H1 (cell line): ENCODE measurements around the gene AGTR1. TPM values are rescaled to one million over a fixed set of nuclear protein-coding genes. Genes with fewer than 3 reads are reported as not detected.

Source experiments
- CTCF ChIA-PET: fragments of 300-600 bp; sonication (Branson Sonifier 250); formaldehyde crosslinking; loops from one replicate; lab custom pipeline; 2021; ENCODE audit not compliant: partially characterized antibody; lab: Charles Lee
- POLR2A ChIA-PET: fragments of 300-600 bp; sonication (Branson Sonifier 250); formaldehyde crosslinking; loops from one replicate; lab custom pipeline; 2021; ENCODE audit warnings: inconsistent platforms; ENCODE audit not compliant: partially characterized antibody; lab: Charles Lee
- DNase-seq, 2 experiments: peaks; one replicate each; pipeline versions ENCODE4 v3.0.0 to v3.0.0-alpha.2; 2010 to 2022; ENCODE audit warnings: low spot score in 2 of 2, low read depth in 1 of 2, mixed read lengths in 1 of 2
- FAIRE-seq: peaks from 2 replicates; lab custom pipeline; 2011; peaks lifted over from hg19 to GRCh38; lab: Jason Lieb, UNC
- H2AFZ ChIP-seq: 2 replicates; pipeline ENCODE4 v1.8.1; 2012; ENCODE audit warnings: low read length, inconsistent platforms
- H2AK5ac ChIP-seq: 2 replicates; pipeline ENCODE4 v1.6.1; 2013; ENCODE audit warnings: low read depth, low read length
- H2BK120ac ChIP-seq: replicated peaks from 2 replicates; pipeline ENCODE3; 2013; ENCODE audit warnings: low read depth, low read length, inconsistent platforms
- H2BK12ac ChIP-seq: 2 replicates; pipeline ENCODE4 v1.6.1; 2013; ENCODE audit warnings: low read depth, low read length
- H2BK15ac ChIP-seq: 2 replicates; pipeline ENCODE4 v1.6.1; 2013; ENCODE audit warnings: low read length
- H2BK20ac ChIP-seq: 2 replicates; pipeline ENCODE4 v1.6.1; 2013; ENCODE audit warnings: low read length
- H2BK5ac ChIP-seq: 2 replicates; pipeline ENCODE4 v1.6.1; 2013; ENCODE audit warnings: low read depth, low read length
- H3K14ac ChIP-seq: 2 replicates; pipeline ENCODE4 v1.6.1; 2013; ENCODE audit warnings: inconsistent platforms; ENCODE audit not compliant: insufficient read length
- H3K18ac ChIP-seq: 2 replicates; pipeline ENCODE4 v1.6.1; 2013; ENCODE audit warnings: low read length; ENCODE audit errors: extremely low read depth
- H3K23ac ChIP-seq: 2 replicates; pipeline ENCODE4 v1.6.1; 2013; ENCODE audit warnings: inconsistent platforms; ENCODE audit not compliant: insufficient read length
- H3K23me2 ChIP-seq: 2 replicates; pipeline ENCODE4 v1.6.1; 2013; ENCODE audit warnings: low read depth, low read length
- H3K27ac ChIP-seq: 2 replicates; pipeline ENCODE4 v1.6.1; 2011; ENCODE audit warnings: low read depth, low read length, inconsistent platforms
- H3K27me3 ChIP-seq, 4 experiments: replicated peaks in 1 of 4; 1 replicate in 1 of 4; 2 replicates in 3 of 4; pipeline versions ENCODE4 v1.6.1 to v1.8.1; 2011 to 2013; ENCODE audit warnings: low read length in 3 of 4, mild to moderate bottlenecking in 3 of 4, inconsistent platforms in 2 of 4, mixed read lengths in 2 of 4, moderate library complexity in 1 of 4; ENCODE audit not compliant: control insufficient read depth in 3 of 4, insufficient read depth in 3 of 4; ENCODE audit errors: extremely low read depth in 1 of 4
- H3K36me3 ChIP-seq, 4 experiments: 2 replicates each; pipeline versions ENCODE4 v1.6.1 to v1.8.1; 2011 to 2013; ENCODE audit warnings: mild to moderate bottlenecking in 4 of 4, low read length in 3 of 4, moderate library complexity in 2 of 4, control low read depth in 1 of 4, inconsistent platforms in 1 of 4; ENCODE audit not compliant: insufficient read depth in 4 of 4, control insufficient read depth in 2 of 4
- H3K4ac ChIP-seq: replicated peaks from 2 replicates; pipeline ENCODE3; 2013; ENCODE audit warnings: low read length, low read depth, mixed read lengths, inconsistent platforms; ENCODE audit not compliant: insufficient read length
- H3K4me1 ChIP-seq, 4 experiments: replicated peaks in 1 of 4; 1 replicate in 1 of 4; 2 replicates in 3 of 4; pipeline versions ENCODE4 v1.6.1 to v1.8.1; 2011 to 2013; ENCODE audit warnings: low read length in 3 of 4, inconsistent platforms in 2 of 4, mixed read lengths in 1 of 4; ENCODE audit not compliant: insufficient read depth in 4 of 4, control insufficient read depth in 3 of 4
- H3K4me2 ChIP-seq, 2 experiments: 2 replicates each; pipeline versions ENCODE4 v1.6.1 to v1.8.1; 2011 to 2013; ENCODE audit warnings: low read depth in 2 of 2, low read length in 2 of 2, control low read depth in 1 of 2, inconsistent platforms in 1 of 2, mild to moderate bottlenecking in 1 of 2; ENCODE audit not compliant: insufficient read depth in 1 of 2
- H3K4me3 ChIP-seq, 4 experiments: fragments of 200-600, 300-600 bp in 1 of 4; sonication (generic), shearing (Covaris generic), sonication (Bioruptor Twin) in 1 of 4; 2 replicates each; pipeline versions ENCODE4 v1.5.1 to v1.8.1; 2011 to 2016; ENCODE audit warnings: low read length in 4 of 4, low read depth in 3 of 4, control low read depth in 2 of 4, inconsistent platforms in 2 of 4, mild to moderate bottlenecking in 2 of 4, mixed read lengths in 1 of 4, moderate library complexity in 1 of 4; ENCODE audit not compliant: insufficient read depth in 2 of 4; ENCODE audit errors: extremely low read depth in 1 of 4
- H3K56ac ChIP-seq: replicated peaks from 2 replicates; pipeline ENCODE3; 2013; ENCODE audit warnings: low read depth, mild to moderate bottlenecking, mixed read lengths, low read length, inconsistent platforms; ENCODE audit not compliant: insufficient read length
- H3K79me1 ChIP-seq: 2 replicates; pipeline ENCODE4 v1.6.1; 2013; ENCODE audit warnings: low read depth, low read length, control low read depth
- H3K79me2 ChIP-seq, 2 experiments: 2 replicates each; pipeline versions ENCODE4 v1.6.1 to v1.8.1; 2012 to 2013; ENCODE audit warnings: low read length in 2 of 2, mild to moderate bottlenecking in 2 of 2, inconsistent platforms in 1 of 2; ENCODE audit not compliant: insufficient read depth in 2 of 2, control insufficient read depth in 1 of 2
- H3K9ac ChIP-seq, 4 experiments: replicated peaks in 1 of 4; 1 replicate in 1 of 4; 2 replicates in 3 of 4; pipeline versions ENCODE4 v1.6.1 to v1.8.1; 2011 to 2013; ENCODE audit warnings: low read depth in 3 of 4, low read length in 3 of 4, control low read depth in 2 of 4, mild to moderate bottlenecking in 2 of 4, moderate library complexity in 2 of 4, inconsistent platforms in 1 of 4; ENCODE audit errors: extremely low read depth in 1 of 4
- H3K9me3 ChIP-seq, 2 experiments: 2 replicates each; pipeline versions ENCODE4 v1.6.1 to v1.8.1; 2012 to 2013; ENCODE audit warnings: mild to moderate bottlenecking in 2 of 2, moderate library complexity in 2 of 2, control low read depth in 1 of 2, inconsistent platforms in 1 of 2, low read depth in 1 of 2, low read length in 1 of 2, mixed read lengths in 1 of 2; ENCODE audit not compliant: insufficient read depth in 2 of 2
- H4K20me1 ChIP-seq, 2 experiments: replicated peaks in 1 of 2; 2 replicates each; pipeline versions ENCODE3 to v1.8.1; 2011 to 2013; ENCODE audit warnings: inconsistent platforms in 2 of 2, low read length in 2 of 2, mild to moderate bottlenecking in 1 of 2; ENCODE audit not compliant: insufficient read depth in 2 of 2, control insufficient read depth in 1 of 2
- H4K5ac ChIP-seq: 2 replicates; pipeline ENCODE4 v1.6.1; 2013; ENCODE audit warnings: low read length, low read depth, mixed read lengths, inconsistent platforms; ENCODE audit not compliant: insufficient read length
- H4K8ac ChIP-seq: 2 replicates; pipeline ENCODE4 v1.8.0; 2013; ENCODE audit warnings: mild to moderate bottlenecking, moderate library complexity, low read length, inconsistent platforms; ENCODE audit not compliant: insufficient read depth; ENCODE audit errors: extremely low read depth
- H4K91ac ChIP-seq: replicated peaks from 2 replicates; pipeline ENCODE3; 2013; ENCODE audit warnings: low read length, mixed read lengths, inconsistent platforms; ENCODE audit not compliant: insufficient read length
- ATF3 ChIP-seq: IDR thresholded peaks from 2 replicates; pipeline ENCODE4 v1.6.1; 2011; ENCODE audit warnings: low read depth, mild to moderate bottlenecking, low read length; ENCODE audit not compliant: insufficient read depth
- CBX8 ChIP-seq: fragments of 300-800, 300-1000 bp; sonication (generic); IDR thresholded peaks from 2 replicates; pipeline ENCODE4 v1.7.1; 2016; ENCODE audit warnings: low read depth, low read length, borderline replicate concordance
- CTBP2 ChIP-seq: IDR thresholded peaks from 2 replicates; pipeline ENCODE4 v1.7.0; 2011; ENCODE audit warnings: borderline replicate concordance, mild to moderate bottlenecking, moderate library complexity, mixed read lengths, low read length; ENCODE audit not compliant: insufficient read depth, insufficient read length
- EGR1 ChIP-seq: IDR thresholded peaks from 2 replicates; pipeline ENCODE4 v1.6.1; 2011; ENCODE audit warnings: low read depth, low read length, borderline replicate concordance
- FOSL1 ChIP-seq: IDR thresholded peaks from 2 replicates; pipeline ENCODE4 v1.6.1; 2011; ENCODE audit warnings: mild to moderate bottlenecking, low read depth, low read length, moderate library complexity; ENCODE audit not compliant: insufficient read depth
- KDM1A ChIP-seq: fragments of 200-600, 300-600 bp; sonication (generic); IDR thresholded peaks from 2 replicates; pipeline ENCODE4 v1.7.1; 2016; ENCODE audit warnings: mild to moderate bottlenecking, low read length, borderline replicate concordance
- KDM5A ChIP-seq: fragments of 200-600 bp; IDR thresholded peaks from 2 replicates; pipeline ENCODE4 v1.7.1; 2012; ENCODE audit warnings: mild to moderate bottlenecking, low read length, inconsistent platforms, mixed read lengths
- SIN3A ChIP-seq, 2 experiments: IDR thresholded peaks in 1 of 2; conservative IDR thresholded peaks in 1 of 2; 2 replicates each; pipeline ENCODE4 v1.6.1; 2011 to 2012; ENCODE audit warnings: low read length in 2 of 2, improper control_type of control experiment in 1 of 2, low read depth in 1 of 2, mild to moderate bottlenecking in 1 of 2
- SIX5 ChIP-seq: IDR thresholded peaks from 2 replicates; pipeline ENCODE4 v1.6.1; 2011; ENCODE audit warnings: mild to moderate bottlenecking, low read depth, low read length
- TBP ChIP-seq: IDR thresholded peaks from 2 replicates; pipeline ENCODE4 v1.6.1; 2011; ENCODE audit warnings: low read depth, low read length, improper control_type of control experiment
- WGBS, 2 experiments: shearing (Covaris generic) in 1 of 2; methylation state at CpG; one replicate each; pipeline versions ENCODE4 v1.1.6 to v1.1.7; 2013 to 2015; ENCODE audit warnings: low lambda C conversion rate in 2 of 2, mixed read lengths in 2 of 2, inconsistent platforms in 1 of 2, low coverage in 1 of 2, missing lambda C conversion rate in 1 of 2; ENCODE audit not compliant: insufficient replicate concordance in 2 of 2, insufficient coverage in 1 of 2, insufficient read length in 1 of 2; ENCODE audit errors: extremely low coverage in 1 of 2, missing lambda C conversion rate in 1 of 2; 5-methylcytosine and 5-hydroxymethylcytosine counted together
- polyA plus RNA-seq, 7 experiments: library from polyadenylated mRNA; depleted of rRNA in 3 of 7; stranded (reverse) in 5 of 7; unstranded in 2 of 7; fragments of >200 nt in 5 of 7; fragments of 200-250 nt in 2 of 7; gene quantifications; 1 replicate in 5 of 7; 2 replicates in 1 of 7; 4 replicates in 1 of 7; pipeline versions ENCODE4 v1.2.1 to v1.2.3, GENCODE V29; 2011 to 2013; ENCODE audit warnings: missing spikeins in 2 of 7, mixed read lengths in 2 of 7
- total RNA-seq: library from RNA; stranded (reverse); fragmentation: NEBNext Ultra II Directional; extraction: Animal tissue kit (Norgen Biotek cat#: 25700); gene quantifications from 2 replicates; pipeline ENCODE4 v1.2.1, GENCODE V29; 2021

The AGTR1 gene
- total and polyA plus RNA-seq, 2 of the 8 experiments (the other 6 are each of a cell fraction or from before 2014, with no cell fraction given), result 0.03 TPM; not detected in 1

- H2BK120ac ChIP-seq, result no peak overlapping the region
- no peak overlapping the region for H2AK5ac ChIP-seq
- H3K27ac ChIP-seq, result no peak overlapping the region
- no peaks in the 10 kb centered on the region for H3K36me3 ChIP-seq
- no peak overlapping the region for H4K91ac ChIP-seq
- ChIA-PET POLR2A (no interaction called here), CTCF (interaction anchor here (1.3 to 1.6 kb wide), 4 partner anchors 12 to 396 kb away, joined by 3 to 4 read pairs (median 3); no protein-coding TSS in a partner anchor)
- H3K14ac ChIP-seq, result no peak overlapping the region
- H2AFZ ChIP-seq, result no peak overlapping the region
- WGBS, 2 experiments, result 70% methylated on average over 1 of the region's 1 CpG; no CpG with 5 or more reads in 1 of the 2 experiments
- H3K79me1 ChIP-seq, result no peaks in the 10 kb centered on the region
- no peaks in the 10 kb centered on the region for H3K27me3 ChIP-seq
- peaks cover 0 to 5% (median 0%) of the 10 kb centered on the region in 4 experiments; a peak in 1 of 7 replicates for H3K4me1 ChIP-seq
- no peak for FAIRE-seq
- no peaks in the 10 kb centered on the region for H3K9me3 ChIP-seq
- no peak overlapping the region for H3K23ac ChIP-seq
- DNase-seq, result no peak
- H4K8ac ChIP-seq, result no peak overlapping the region
- H3K9ac ChIP-seq, result no peak overlapping the region
- H2BK12ac ChIP-seq, result no peak overlapping the region
- H3K4ac ChIP-seq, result no peak overlapping the region
- H2BK20ac ChIP-seq, result no peak overlapping the region
- no peak overlapping the region for H2BK15ac ChIP-seq
- H3K23me2 ChIP-seq, result no peaks in the 10 kb centered on the region
- H3K4me2 ChIP-seq, result no peak overlapping the region
- no peak overlapping the region for H3K56ac ChIP-seq
- no peak overlapping the region for H3K18ac ChIP-seq
- no peak overlapping the region for H4K5ac ChIP-seq
- H3K79me2 ChIP-seq, result no peaks in the 10 kb centered on the region
- H3K4me3 ChIP-seq, result no peak overlapping the region
- no peak overlapping the region for H2BK5ac ChIP-seq
- H4K20me1 ChIP-seq, result no peaks in the 10 kb centered on the region
- TF ChIP-seq TBP (no peak), EGR1 (no peak), CTBP2 (no peak), KDM1A (no peak), FOSL1 (no peak), SIN3A (conservative IDR thresholded peaks at IDR 0.05 in 1 of 2, IDR thresholded peaks at IDR 0.05 in 1 of 2; ENCODE audit: low read depth in 1 of 2, low read length in 2 of 2) (no peak), KDM5A (no peak), ATF3 (no peak), SIX5 (no peak), CBX8 (no peak)
Measured at GRCh38 chr3:148711981-148712666, 14.4 kb downstream of the AGTR1 start.
